Dedifferentiated amniotic fluid mesenchymal stem cell (primary cell): ENCODE data around the gene TMEM208.

Experiments
- DNase-seq: peaks from one replicate; pipeline ENCODE4 v3.0.0-alpha.2; 2016; ENCODE audit errors: extremely low spot score

TMEM208 gene

DNA sequence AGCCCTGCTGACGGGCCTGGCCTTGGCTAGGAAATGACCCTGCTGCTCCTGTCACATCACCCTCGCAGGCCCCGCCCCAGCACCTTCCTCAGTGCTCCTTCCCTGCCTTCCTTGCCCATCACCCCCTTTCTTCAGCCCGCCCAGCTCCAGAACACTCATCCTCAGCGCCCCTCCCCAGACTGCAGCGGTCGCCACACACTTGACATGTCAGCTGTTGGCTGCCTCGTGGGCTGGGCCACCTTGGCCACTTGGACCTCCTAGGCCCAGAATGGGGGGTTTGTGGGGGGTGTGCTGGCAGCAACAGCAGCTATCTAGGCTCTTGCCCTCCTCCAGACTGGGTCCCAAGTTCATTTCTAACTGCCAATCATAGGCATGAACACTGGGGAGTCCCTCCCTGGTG, 17.4 kb upstream of the TMEM208 start:
- no peak for DNase-seq

DNA sequence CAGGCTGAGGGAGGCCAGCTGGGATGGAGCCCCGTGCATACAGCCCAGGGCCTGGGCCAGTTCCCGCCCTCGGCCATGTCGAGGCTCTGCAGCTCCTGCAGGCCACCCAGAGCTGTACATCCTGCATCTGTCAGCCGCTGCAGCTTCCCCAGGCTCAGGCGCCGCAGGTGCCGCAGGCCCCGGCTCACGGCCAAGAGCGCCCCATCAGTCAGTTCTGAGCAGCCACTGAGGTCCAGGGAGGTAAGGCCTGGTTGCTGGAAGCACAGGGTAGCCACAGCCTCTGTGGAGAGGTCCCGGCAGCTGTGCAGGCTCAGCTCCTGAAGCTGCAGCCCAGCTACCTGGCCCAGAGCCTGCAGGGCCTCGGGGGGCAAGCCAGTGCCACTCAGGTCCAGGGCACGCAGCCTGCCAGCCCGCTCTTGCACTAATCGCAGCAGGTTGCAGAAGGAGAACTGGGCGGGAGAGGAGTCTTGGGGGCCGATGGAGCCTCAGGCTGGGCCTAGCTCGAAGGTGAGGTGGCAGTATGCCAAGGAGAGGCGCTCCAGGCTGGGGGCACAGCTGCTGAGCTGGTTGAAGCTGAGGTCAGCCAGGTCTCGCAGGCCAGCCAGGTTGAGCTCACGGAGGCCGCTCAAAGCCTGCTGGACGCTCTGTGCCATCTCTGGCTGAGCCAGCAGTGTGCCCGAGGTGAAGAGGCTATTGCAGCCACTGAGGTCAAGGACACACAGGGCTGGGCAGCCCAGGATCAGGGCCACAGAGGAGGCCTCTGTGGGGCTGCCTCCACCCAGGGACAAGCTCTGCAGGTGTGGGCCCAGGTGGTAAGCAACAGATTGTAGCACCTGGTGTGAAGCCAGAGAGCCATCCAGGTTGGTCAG, 16.6 kb upstream of the TMEM208 start:
- DNase-seq, result no peak

DNA sequence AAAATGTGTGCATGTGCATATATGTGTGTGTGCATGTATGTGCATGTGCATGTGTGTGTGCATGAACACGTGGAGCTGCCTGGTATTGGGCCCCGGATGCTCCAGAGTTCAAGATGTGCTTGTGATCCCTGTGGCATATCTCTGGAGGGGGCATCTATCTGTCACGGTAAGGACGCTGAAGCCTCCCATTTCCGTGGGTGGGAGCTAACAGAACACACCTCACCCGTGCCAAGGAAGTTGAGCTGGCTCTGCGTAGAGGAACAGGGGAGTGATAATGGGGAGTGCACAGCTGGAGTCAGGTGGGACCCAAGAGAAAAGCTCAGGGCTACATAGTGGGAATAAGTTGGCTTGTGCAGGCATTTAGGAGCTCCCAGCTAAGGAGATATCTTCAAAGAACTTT, 15.3 kb upstream of the TMEM208 start:
- DNase-seq, result no peak

DNA sequence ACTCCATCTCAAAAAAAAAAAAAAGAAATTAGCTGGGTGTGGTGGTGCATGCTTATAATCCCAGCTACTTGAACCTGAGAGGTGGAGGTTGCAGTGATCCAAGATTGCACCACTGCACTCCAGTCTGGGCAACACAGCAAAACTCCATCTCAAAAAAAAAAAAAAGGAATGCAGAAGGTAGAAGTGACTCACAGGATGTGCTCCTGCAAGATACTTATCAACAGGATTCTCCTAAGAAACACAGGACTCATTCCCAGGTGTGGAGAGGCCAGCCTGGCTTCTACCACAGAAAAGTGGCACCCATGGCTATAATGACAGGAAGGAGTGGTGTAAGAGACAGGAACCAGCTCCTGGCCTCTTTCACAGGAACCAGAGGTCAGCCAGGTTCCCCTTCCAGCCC, 14.2 kb upstream of the TMEM208 start:
- DNase-seq, result no peak

DNA sequence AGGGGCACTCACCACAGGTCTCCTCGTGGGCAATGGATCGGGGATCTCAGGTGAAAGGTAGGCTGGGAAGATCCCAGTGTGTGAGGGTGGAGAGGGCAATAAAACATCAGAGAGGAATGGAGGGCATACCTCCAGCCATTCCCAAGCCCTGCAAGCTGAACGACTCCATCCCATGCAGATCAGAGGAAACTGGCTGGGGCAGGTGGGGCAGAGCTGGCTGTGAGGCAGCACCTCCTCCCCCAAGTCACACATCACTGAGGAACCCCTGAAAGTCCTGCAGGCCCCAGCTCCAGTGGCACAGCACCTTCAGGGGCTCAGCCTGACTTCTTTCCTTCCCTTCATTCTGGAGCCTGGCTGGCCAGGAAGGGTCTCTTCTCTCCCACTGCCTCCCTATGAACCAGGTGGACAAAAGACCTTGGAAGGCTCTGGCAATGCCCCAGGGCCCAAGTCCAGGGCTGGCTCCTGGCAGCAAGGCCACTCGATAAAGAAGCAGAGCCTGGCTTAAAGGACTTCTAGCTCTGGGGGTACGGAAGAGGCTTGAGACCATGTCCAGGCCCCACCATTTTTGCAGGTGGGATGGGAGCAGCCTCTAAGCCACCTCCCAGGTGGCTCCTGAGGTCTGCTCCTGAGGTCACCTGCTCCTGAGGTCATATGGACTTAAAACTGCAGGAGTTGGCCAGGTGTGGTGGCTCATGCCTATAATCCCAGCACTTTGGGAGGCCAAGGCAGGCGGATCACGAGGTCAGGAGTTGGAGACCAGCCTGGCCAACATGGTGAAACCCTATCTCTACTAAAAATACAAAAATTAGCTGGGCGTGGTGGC, 13.5 kb upstream of the TMEM208 start:
- DNase-seq, result no peak

DNA sequence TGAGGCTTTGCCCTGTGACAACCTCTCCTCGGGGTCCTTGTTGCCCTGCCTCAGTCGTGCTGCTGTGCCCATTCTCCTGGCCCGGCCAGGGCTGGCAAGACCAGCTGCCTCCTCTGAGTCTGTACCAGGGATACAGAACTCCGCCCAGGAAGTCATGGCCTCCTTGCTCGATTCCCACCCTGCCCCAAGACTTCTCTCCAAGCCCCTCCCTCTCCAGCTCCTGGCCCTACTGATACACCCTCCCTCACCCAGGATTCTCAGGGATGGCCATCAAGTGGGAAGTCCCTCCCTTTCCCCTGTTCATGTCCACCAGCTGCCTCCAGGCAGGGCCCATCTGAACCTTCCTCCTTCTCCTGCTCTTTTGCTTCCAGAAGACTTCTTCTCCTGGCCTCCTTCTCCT, 11.2 kb upstream of the TMEM208 start:
- no peak for DNase-seq

DNA sequence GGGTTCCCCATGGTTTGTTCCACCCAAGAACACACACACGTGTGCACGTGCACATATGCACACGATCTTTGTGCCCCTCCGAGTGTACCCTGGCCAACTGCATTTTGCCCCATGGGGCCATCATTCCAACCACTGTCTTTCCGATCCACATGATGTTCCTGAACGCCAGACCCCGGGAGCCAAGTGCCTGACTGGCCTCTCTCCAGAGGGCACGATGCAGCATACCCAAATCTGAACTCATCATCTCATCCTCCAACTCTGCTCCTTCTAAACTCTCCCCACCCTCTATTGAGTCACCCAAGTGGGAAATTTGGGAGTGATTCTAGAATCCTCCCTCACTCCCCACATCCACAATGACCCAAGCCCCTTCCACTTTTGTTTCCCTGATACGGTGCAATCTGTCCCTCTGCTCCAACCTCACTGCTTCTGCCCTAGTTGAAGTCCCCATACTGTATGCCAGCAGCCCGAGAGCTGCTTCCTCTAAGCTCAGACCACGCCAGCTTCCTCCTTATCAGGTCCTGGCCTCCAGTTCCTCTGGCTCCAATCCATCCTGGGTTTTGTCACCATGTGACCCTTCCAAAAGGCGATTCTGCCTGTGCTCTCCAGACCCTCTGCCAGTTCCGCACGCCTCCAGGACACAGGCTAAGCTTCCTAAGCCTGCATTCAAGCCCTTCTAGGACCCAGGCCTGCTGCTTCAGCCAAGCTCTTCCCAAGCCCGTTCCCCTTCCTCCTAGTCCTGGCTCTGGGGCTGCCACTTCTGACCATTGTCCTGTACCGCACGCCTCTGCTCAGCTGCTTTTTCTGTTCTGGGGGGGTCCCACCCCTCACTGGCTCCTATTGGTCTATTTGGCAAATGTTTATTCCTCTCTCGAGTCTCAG, 10.1 kb upstream of the TMEM208 start:
- no peak for DNase-seq

DNA sequence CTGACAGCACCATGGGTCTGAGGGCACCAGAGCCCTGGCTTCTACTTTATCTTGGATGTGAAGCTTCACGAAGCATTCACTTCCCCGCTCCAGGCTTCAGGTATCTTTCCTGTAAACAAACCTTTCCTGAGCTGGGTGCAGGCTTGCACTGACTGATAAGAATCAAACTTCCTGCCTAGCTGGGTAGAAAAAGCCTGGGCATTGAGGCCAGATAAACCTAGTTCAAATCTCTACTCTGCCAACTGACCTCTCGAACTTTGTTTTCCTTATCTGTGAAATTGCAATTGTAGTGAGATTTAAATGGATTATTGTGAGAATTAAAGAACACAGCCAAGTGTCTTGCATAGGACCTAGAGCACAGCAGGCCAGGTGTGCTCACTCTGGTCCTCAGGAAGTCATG, 2.9 kb upstream of the TMEM208 start:
- no peak for DNase-seq

DNA sequence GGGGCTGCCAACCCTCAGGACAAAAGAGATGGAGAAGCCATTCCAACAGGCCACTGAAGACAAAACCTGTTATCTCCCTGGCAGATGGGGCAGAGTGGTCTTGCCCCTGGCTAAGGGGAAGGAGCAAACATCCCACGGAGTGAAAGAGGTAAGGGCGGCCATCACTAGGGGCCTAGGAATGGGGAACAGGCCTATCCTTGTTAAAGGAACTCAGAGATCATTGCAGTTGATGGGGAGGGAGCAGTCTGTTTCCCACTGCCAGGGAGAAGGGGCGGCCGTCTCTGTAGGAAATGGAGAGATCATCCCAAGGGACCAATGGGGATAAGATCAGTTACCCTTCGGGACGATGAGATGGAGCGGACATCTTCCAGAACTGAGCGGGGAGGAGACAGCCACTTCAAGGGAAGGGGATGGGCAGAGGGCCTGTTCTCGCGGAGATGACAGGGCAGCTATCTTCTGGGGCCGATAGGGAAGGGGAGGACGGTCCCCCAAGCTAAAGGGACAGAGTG, 581 bp upstream of the TMEM208 start:
- no peak for DNase-seq

DNA sequence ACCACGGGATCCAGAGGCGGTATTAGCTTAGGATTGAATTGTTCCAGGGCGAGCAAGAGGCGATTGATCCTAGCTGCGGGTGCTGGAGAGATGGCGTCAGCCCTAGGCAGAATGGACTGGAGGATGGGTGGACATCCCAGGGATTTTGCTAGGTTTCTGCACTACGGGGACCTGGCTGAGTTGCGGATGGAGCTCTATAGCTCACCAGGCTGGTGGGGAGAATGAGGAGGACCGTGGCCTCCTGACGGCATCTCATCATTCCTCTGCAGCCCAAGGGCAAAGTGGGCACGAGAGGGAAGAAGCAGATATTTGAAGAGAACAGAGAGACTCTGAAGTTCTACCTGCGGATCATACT, 614 bp downstream of the TMEM208 start:
- no peak for DNase-seq

DNA sequence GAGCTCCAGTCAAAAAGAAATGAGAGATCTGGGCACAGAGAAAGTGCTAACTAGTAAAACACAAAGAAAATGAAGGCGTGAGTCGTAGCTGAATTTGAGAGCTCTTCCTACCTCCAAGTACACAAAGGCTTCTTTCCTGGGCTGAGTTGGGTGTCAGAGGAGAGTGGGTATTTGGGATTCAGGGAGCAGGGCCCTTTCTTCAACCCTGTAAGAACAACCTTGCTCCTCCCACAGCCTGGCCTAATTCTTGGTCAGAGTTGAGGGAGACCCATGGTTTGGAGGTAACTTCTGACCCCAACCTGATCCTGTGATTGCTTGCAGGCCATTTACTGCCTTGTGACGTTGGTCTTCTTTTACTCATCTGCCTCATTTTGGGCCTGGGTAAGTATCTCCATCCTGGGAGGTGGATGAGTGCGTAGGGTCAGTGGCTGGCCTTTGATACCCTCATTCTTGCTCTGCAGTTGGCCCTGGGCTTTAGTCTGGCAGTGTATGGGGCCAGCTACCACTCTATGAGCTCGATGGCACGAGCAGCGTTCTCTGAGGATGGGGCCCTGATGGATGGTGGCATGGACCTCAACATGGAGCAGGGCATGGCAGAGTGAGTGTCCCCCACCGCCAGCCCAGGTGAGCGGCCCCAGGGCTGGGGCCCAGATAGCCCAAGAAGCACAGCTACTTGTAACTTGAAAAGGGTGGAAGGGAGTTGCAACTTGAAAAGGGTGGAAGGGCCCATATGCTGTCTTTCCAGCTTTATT, 1.3 kb downstream of the TMEM208 start:
- no peak for DNase-seq

DNA sequence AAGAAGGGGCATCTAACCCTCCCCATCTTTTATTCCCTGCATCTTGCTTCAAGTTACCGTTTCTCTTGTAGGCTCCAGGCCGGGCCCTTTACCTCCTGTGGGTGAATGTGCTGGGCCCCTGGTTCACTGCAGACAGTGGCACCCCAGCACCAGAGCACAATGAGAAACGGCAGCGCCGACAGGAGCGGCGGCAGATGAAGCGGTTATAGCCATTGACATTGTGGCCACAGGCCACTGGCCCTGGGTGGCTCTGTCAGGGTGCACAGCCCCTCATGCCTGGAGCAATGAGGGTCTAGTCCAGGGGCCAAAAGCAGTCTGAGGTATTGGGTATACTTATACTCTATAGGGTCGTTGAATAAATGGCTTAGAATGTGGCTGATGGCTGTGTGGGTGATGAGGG, 2.0 kb downstream of the TMEM208 start:
- DNase-seq, result no peak

DNA sequence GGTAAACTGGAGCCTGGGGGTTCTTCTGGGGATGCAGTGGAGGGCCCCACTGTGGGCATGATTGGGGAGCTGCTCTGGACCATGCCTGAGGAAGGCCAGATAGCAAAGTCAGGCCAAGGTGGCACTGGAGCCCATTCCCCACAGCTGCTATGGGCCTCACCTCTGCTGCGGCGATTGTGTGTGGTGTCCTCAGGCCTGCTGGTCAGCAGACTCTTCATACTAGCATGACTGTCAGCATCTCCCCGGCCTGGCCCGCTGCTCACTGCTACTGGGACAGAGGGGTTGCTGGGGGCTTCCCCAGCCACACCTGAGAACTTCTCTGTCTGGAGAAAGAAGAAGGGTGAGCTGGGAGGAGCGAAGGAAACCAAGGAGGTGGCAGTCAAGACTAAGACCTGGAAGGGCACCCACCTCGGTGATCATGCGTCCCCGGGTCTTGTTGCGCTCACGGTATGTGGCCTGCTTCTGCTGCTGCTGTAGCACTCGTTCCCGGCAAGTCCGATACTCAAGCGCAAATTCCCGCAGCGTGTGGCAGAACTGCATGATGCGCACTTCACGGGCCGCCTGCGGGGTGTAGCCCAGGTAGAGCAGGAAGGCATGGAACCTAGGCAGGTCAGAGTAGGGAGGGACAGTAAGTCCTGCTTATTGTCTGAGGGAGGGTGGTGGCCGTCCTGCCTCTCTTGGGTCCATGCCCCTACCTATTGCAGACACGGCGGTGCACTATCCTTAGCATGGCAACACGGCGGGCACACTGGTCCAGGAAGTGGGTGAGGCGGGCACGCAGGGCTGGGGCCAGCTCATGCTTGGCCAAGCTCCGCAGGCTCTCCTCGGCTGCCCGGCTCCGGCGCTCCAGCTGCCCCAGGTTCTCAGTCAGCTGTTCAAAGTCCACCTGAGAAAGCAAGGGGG, 3.2 kb downstream of the TMEM208 start:
- DNase-seq, result no peak

DNA sequence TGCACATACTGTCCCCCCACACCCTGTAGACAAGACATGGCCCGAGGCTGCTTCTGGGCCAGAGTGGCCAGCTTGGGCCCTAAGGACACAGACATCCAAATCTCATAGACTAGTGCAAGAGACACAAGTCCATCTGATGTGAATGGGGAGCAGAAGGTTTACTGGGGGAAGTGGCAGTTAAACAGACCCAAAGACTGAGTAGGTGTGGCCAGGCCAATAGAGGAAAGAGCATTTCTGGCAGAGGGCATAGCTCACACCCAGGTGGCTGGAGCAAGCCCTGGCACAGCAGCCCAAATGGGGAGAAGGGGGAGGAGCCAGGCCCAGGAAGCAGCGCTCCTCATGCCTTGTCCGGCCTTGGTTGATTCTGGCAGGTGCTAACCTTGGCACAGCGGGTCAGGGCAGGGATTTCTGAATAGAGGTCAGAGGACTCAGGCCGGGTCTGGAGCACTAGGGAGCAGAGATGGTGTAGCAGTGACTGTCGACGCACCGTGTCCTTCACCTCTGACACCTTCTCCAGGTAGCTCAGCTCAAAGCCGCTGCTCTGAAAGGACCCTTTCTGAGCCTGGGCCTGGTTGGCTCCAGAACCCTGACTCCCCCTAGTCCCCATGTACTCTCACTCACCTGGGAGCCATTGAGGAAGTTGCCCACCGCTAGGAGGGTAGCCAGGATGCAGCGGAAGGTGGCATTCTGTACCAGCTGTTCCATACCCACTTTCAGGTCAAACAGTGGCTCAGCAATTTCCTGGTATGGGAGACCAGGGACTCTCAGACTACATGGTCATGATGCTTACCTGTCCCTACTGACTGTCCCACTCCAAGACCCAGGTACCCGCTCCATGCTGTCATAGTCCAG, 4.1 kb downstream of the TMEM208 start:
- no peak for DNase-seq

DNA sequence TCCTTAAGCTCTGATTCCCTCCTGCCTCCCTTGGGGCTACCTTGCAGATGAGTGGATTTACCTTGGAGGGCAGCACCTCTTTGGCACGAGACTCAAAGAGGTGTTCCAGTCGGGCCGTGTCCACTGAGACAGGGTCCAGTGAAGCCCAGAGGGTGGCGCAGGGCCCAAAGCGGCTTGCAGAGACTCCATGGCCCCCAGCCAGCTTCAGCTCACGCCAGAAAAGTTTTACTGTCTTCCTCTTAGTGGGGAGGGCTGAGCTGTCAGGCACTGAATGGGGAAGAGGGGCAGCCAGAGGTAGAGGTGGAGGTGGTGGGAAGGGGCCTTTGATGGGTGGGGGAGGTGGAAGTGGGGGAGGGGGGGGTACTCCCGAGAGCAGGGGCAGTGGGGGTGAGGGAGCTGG, 6.7 kb downstream of the TMEM208 start:
- DNase-seq, result no peak

DNA sequence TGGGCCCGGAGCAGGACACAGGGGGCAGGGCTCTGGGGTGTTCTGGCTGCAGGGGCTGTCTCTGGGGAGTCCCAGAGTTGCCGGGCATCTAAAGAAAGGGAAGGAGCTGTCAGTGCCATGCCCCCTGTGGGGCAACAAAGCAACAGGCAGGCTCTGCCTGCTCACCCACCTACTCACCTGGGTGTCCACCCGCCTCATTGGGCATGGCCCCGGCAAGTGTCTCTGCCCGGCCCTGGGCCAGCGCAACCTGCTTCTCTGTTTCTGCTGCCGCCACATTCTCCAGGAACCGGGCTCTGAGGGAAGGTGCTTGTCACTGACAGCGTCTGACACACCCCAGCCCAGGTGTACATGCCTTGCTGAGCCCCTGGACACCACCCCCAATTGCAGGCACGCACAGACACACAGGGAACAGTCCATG, 7.3 kb downstream of the TMEM208 start:
- no peak for DNase-seq

DNA sequence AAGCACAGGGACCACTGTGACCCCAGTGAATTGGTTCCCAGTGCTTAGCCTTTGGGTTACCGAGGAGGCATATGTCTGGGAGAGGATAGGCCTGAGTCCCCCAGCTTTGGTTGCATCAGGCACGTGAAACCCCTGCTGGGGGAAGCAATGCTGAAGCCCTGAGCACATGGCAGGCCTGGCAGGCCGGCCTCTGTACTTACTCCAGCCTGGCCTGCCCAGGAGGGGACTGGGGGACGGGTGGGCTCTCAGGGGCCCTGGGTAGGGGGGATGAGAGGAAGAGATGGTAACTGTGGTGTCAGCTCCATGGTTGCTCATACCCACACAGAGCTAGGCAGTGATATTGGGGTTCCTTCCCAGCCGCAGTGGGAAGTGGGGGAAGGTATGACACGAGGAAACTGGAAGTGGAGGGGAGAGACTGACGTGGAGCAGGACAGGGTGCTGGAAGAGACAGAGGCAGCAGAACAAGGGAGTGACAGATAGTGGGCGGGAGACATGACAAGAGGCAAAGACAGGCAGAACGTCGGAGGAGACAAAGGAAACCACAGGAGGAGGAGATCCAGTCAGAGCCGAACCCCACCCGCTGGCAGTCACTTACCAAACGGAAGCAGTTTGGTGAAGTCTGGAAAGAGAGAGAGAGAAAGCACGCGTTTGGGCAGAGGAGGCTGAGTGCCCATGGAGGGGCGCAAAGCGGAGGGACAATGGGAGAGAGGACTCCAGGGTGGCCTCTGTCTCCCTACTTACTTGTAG, 9.1 kb downstream of the TMEM208 start:
- DNase-seq, result no peak

DNA sequence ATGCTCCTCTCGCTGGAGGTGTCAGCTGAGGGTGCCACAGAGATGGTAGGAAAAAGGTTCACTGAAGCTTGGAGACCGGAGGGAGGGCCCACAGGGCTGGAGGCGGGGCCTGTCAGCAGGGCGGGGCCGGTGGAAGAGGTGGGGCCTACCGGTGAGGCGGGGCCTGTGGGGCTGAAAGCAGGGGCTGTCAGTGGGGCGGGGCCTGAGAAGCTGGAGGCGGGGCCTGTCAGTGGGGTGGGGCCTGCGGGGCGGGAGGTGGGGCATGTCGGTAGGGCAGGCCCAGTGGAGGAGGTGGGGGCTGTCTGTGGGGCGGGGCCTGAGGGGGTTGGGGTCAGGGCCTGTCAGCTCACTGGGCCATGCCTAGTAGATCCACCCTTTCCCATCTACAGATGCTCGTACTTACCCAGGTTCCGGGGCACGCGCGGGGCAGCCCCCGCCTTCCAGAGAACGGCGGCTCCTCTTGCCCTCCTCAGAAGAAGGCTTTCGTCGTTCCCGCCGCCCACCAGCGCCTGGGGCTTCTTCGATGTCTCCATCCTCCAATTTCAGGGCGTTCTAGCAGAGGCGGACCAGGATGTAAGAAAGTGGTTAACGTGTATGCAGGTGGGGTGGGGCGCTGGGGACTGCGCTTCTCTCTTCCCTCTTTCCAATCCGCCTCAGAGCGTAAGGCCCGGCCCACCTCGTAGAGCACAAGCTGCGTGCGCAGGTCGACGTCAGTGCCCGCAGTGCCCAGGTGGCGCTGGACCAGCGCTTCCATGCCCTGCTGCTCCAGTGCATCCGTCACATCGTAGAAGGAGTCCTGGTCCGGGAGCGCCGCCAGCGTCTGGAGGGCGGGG, 9.8 kb downstream of the TMEM208 start:
- DNase-seq, result no peak
